ENCODE results near the gene TENM3.

DNA sequence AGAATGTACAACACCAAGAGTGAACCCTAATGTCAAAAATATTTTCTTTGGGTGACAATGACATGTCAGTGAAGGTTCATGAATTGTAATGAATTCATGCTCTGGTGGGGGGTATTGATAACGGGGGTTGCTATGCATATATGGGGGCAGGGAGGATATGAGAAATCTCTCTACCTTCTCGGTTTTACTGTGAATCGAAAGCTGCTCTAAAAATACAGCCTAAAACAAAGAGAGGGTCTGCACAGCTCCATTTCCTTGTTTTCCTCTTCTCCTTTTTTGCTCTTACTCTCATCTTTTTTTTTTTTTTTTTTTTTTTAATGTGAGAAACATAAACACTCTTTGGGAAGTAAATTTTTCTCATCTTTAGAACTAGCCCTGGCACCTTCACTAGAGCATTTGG, 588.2 kb downstream of the TENM3 start:
- TF ChIP-seq, protein P1, sequence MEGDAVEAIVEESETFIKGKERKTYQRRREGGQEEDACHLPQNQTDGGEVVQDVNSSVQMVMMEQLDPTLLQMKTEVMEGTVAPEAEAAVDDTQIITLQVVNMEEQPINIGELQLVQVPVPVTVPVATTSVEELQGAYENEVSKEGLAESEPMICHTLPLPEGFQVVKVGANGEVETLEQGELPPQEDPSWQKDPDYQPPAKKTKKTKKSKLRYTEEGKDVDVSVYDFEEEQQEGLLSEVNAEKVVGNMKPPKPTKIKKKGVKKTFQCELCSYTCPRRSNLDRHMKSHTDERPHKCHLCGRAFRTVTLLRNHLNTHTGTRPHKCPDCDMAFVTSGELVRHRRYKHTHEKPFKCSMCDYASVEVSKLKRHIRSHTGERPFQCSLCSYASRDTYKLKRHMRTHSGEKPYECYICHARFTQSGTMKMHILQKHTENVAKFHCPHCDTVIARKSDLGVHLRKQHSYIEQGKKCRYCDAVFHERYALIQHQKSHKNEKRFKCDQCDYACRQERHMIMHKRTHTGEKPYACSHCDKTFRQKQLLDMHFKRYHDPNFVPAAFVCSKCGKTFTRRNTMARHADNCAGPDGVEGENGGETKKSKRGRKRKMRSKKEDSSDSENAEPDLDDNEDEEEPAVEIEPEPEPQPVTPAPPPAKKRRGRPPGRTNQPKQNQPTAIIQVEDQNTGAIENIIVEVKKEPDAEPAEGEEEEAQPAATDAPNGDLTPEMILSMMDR (conservative IDR thresholded peaks at IDR 0.05) = no peak
- no peak for TF ChIP-seq EZH2 (IDR thresholded peaks at IDR 0.05; ENCODE audit: low read depth)
